ENCODE data around the gene UBQLNL. TPM values are rescaled to one million over a fixed set of nuclear protein-coding genes. Genes with fewer than 3 reads are reported as not detected.

The UBQLNL gene
- total RNA-seq, 1 donor from 2014 or later = 0.21 TPM

DNA sequence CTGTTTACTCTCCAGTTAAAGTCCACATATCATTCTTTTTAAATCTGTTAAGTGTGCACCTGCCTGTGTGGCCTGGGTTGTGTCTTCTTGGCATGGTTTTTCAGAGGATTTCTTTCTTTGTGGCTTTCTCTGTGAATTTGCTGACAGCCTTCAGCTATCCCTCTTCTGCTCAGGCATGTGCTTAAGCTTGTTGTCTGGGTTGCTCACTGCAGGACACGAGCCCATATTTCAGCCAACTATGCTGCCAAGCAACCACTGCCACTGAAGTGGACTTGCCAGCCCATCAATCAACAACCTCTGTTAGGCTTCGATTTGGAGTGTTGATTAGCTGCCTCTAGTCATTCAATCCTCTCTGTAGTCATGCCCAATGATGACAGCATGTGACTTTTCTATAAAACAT lies 49.0 kb downstream of the UBQLNL start:
- no peak overlapping the region for H3K4me3 ChIP-seq (ENCODE audit: low read depth, low read length)
- no peak for DNase-seq (ENCODE audit: low read depth)
- TF ChIP-seq, protein P1, sequence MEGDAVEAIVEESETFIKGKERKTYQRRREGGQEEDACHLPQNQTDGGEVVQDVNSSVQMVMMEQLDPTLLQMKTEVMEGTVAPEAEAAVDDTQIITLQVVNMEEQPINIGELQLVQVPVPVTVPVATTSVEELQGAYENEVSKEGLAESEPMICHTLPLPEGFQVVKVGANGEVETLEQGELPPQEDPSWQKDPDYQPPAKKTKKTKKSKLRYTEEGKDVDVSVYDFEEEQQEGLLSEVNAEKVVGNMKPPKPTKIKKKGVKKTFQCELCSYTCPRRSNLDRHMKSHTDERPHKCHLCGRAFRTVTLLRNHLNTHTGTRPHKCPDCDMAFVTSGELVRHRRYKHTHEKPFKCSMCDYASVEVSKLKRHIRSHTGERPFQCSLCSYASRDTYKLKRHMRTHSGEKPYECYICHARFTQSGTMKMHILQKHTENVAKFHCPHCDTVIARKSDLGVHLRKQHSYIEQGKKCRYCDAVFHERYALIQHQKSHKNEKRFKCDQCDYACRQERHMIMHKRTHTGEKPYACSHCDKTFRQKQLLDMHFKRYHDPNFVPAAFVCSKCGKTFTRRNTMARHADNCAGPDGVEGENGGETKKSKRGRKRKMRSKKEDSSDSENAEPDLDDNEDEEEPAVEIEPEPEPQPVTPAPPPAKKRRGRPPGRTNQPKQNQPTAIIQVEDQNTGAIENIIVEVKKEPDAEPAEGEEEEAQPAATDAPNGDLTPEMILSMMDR (IDR thresholded peaks at IDR 0.05; ENCODE audit: insufficient read depth, low read length, poor library complexity, severe bottlenecking) = no peak
- H3K36me3 ChIP-seq (ENCODE audit: control insufficient read depth, insufficient read depth, low read length) = no peaks in the 10 kb centered on the region
- no peaks in the 10 kb centered on the region for H3K27me3 ChIP-seq (ENCODE audit: control insufficient read depth, insufficient read depth, low read length)

Other genes with a start within 250 kb of the UBQLNL start
- not detected in 2 replicates for gene HBE1, start 246.8 kb downstream of the UBQLNL start, total RNA-seq
- gene OR51B4, start 214.8 kb downstream of the UBQLNL start, total RNA-seq = not detected in 2 replicates
- gene OR51B2, start 192.4 kb downstream of the UBQLNL start, total RNA-seq = not detected in 2 replicates
- gene OR51B5, start 173.2 kb downstream of the UBQLNL start, total RNA-seq = not detected in 2 replicates
- not detected in 2 replicates for gene OR51B6, start 165.2 kb downstream of the UBQLNL start, total RNA-seq
- not detected in 2 replicates for gene OR51M1, start 132.9 kb downstream of the UBQLNL start, total RNA-seq
- not detected in 2 replicates for gene OR51Q1, start 94.6 kb downstream of the UBQLNL start, total RNA-seq
- gene OR51I1, start 75.2 kb downstream of the UBQLNL start, total RNA-seq = not detected in 2 replicates
- gene OR51I2, start 67.4 kb downstream of the UBQLNL start, total RNA-seq = not detected in 2 replicates
- gene OR52D1, start 28.0 kb downstream of the UBQLNL start, total RNA-seq = not detected in 2 replicates
- not detected in 2 replicates for gene UBQLN3, start 6.7 kb downstream of the UBQLNL start, total RNA-seq
- gene OR52H1, start 31.8 kb upstream of the UBQLNL start, total RNA-seq = 0.75 TPM in 1 of 2 replicates, not detected in the other
- not detected in 2 replicates for gene OR52B6, start 64.2 kb upstream of the UBQLNL start, total RNA-seq
- gene TRIM6, start 79.9 kb upstream of the UBQLNL start, total RNA-seq = 3.4 and 4.9 TPM in 2 replicates
- gene TRIM34, start 108.3 kb upstream of the UBQLNL start, total RNA-seq = 4.5 and 4.9 TPM in 2 replicates
- gene TRIM5, start 168.4 kb upstream of the UBQLNL start, total RNA-seq = 25.9 and 29.0 TPM in 2 replicates
- 18.0 and 23.4 TPM in 2 replicates for gene TRIM22, start 173.1 kb upstream of the UBQLNL start, total RNA-seq
- not detected in 2 replicates for gene OR56B1, start 219.7 kb upstream of the UBQLNL start, total RNA-seq
- gene OR52N4, start 237.5 kb upstream of the UBQLNL start, total RNA-seq = not detected in 2 replicates